ENCODE data around the gene ATL2.

Gene ATL2

DNA sequence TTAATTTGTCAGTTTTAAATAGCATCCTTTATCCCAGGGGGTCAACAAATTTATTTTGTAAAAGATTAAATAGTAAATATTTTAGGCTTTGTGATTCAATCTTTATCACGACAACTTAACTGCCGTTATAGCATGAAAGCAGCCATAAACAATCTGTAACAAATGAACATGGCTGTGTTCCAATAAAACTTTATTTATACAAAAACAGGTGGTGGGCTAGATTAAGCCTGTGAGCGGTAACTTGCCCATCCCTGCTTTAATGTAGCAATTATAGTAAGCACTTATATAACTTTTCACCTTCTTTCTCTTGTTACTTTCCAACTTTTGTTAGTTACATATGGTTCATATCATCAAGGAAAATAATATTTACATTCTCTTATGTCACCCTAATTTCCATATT, 121.9 kb downstream of the ATL2 start:
- no peak for DNase-seq

DNA sequence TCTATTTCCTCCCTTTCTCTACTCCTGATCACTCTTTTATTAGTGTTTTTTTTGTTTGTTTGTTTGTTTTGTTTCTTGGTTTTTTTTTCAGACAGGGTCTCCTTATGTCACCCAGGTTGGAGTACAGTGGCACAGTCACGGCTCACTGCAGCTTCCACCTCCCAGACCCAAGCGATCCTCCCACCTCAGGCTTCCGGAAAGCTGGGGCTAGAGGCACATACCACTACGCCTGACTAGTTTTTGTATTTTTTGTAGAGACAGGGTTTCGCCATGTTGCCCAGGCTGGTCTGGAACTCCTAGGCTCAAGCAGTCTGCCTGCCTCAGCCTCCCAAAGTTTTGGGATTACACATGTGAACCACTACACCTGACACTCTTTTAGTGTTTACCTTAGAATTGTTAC, 122.3 kb downstream of the ATL2 start:
- DNase-seq = no peak

DNA sequence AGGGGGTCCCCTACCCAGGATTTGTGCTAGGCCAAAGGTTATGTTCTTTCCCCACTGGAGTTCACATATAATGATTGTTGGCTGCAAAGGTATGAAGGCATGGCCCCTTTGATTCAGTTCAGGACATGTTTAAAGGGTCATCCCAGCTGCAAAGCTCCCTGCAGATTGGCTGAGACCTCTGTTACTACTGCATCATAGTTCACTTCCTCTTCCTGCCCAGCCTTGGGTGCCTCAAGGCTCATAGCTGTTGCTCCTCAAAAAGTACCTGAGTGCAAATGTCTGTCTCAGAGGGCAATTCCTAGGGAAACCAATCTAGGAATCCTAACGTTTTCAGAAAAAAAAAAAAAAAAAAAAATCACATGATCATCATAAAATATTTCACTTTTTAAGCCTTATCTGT, 125.1 kb downstream of the ATL2 start:
- no peak for DNase-seq

- DNase-seq = no peak
These were observed 128.4 kb downstream of the ATL2 start for GRCh38 chr2:38248707-38249106.

DNA sequence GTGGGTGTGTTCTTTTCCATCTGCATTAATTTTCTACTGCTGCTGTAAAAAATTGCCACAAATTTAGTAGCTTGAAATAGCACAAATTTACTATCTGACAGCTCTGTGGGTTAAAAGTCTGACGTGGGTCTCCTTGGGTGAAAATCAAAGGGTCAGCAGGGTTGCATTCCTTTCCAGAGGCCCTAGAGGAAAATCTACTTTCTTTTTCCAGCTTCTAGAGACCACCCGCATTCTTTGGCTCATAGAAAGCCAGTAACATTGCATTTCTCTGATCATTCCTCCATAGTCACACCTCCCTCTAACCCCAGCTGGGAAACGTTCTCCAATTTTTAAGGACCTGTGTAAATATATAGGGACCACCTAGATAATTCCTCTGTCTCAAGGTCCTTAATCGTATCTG, 128.8 kb downstream of the ATL2 start:
- DNase-seq = no peak

DNA sequence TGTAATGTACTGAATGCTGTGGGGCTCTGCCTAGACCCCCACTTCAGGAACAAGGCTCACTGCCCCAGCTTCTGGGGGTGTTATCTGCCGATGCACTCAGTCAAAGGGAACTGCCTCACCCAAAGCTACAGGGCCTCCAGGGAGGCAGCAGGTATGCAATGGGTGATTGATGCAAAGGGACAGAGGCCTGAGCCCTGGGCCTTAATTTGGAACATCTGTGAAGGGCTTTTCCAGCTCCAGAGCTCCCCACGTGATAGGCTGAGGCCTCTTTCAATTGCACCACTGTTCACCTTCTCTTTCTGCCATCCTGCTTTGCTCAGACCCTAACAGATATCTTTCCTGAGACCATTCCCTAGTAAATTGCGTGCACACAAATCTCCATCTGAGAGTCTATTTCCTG, 131.0 kb downstream of the ATL2 start:
- DNase-seq = no peak

- DNase-seq = no peak
These were observed 131.9 kb downstream of the ATL2 start for GRCh38 chr2:38245114-38245641.

GRCh38 chr2:38244301-38244700, 132.8 kb downstream of the ATL2 start:
- DNase-seq = no peak
